Neural cell (in vitro differentiated cells): Measurements from ENCODE around the gene QPCT. TPM values are rescaled to one million over a fixed set of nuclear protein-coding genes. Genes with fewer than 3 reads are reported as not detected.

Experiments
- H2AFZ ChIP-seq: fragments of 200-600, 300-800 bp; sonication (generic), shearing (Covaris generic); 2 replicates; pipeline ENCODE4 v1.6.0; 2014; ENCODE audit warnings: low read depth, mild to moderate bottlenecking, antibody characterized with exemption, low read length, moderate library complexity
- H3F3A ChIP-seq: fragments of 200-600 bp; shearing (Covaris generic); 2 replicates; pipeline ENCODE4 v1.6.1; 2016; ENCODE audit warnings: mild to moderate bottlenecking, moderate library complexity, mixed read lengths, antibody characterized with exemption, low read length; ENCODE audit not compliant: insufficient read depth, poor library complexity, severe bottlenecking
- H3K27ac ChIP-seq: fragments of 200-600, 300-800 bp; sonication (generic), shearing (Covaris generic); 2 replicates; pipeline ENCODE4 v1.5.1; 2014; ENCODE audit warnings: mild to moderate bottlenecking, low read length, moderate library complexity
- H3K27me3 ChIP-seq: fragments of 300-800, 200-600 bp; sonication (generic), shearing (Covaris generic); 2 replicates; pipeline ENCODE4 v1.6.0; 2014; ENCODE audit warnings: mild to moderate bottlenecking, low read depth, low read length, moderate library complexity; ENCODE audit not compliant: insufficient read depth
- H3K36me3 ChIP-seq: fragments of 300-800, 200-600 bp; sonication (generic), shearing (Covaris generic); 2 replicates; pipeline ENCODE4 v1.5.1; 2014; ENCODE audit warnings: mild to moderate bottlenecking, antibody characterized with exemption, low read length, moderate library complexity; ENCODE audit not compliant: insufficient read depth
- H3K4me2 ChIP-seq: fragments of 300-800, 200-600 bp; sonication (generic), shearing (Covaris generic); 2 replicates; pipeline ENCODE4 v1.6.0; 2014; ENCODE audit warnings: mild to moderate bottlenecking, low read length
- H3K4me3 ChIP-seq: fragments of 300-800, 200-600 bp; sonication (generic), shearing (Covaris generic); 2 replicates; pipeline ENCODE4 v1.5.1; 2014; ENCODE audit warnings: mild to moderate bottlenecking, low read length, moderate library complexity
- H3K79me2 ChIP-seq: fragments of 200-600 bp; shearing (Covaris generic); replicated peaks from 2 replicates; pipeline ENCODE4 v1.6.0; 2014; ENCODE audit warnings: mild to moderate bottlenecking, low read length, moderate library complexity; ENCODE audit not compliant: insufficient read depth
- H3K9ac ChIP-seq: fragments of 300-800, 200-600 bp; sonication (generic), shearing (Covaris generic); 2 replicates; pipeline ENCODE4 v1.6.1; 2016; ENCODE audit warnings: mild to moderate bottlenecking, low read length, mixed read lengths
- H3K9me2 ChIP-seq: fragments of 200-600 bp; shearing (Covaris generic); 2 replicates; pipeline ENCODE4 v1.6.1; 2016; ENCODE audit warnings: mild to moderate bottlenecking, low read length, mixed read lengths; ENCODE audit not compliant: insufficient read depth
- H3K9me3 ChIP-seq: fragments of 200-600, 300-800 bp; sonication (generic), shearing (Covaris generic); 2 replicates; pipeline ENCODE4 v1.6.1; 2016; ENCODE audit warnings: mild to moderate bottlenecking, mixed run types, low read length, moderate library complexity, mixed read lengths
- H4K20me1 ChIP-seq: fragments of 200-600 bp; shearing (Covaris generic); 2 replicates; pipeline ENCODE4 v1.6.1; 2016; ENCODE audit warnings: mild to moderate bottlenecking, mixed run types; ENCODE audit not compliant: insufficient read depth
- EP300 ChIP-seq: fragments of 450-650 bp; conservative IDR thresholded peaks from 2 replicates; pipeline ENCODE4 v1.6.1; 2014; ENCODE audit warnings: antibody characterized with exemption, mild to moderate bottlenecking, moderate library complexity; ENCODE audit not compliant: poor library complexity, severe bottlenecking
- EZH2 ChIP-seq: fragments of 200-600, 300-800 bp; shearing (Covaris generic), sonication (generic); IDR thresholded peaks from 2 replicates; pipeline ENCODE4 v1.6.1; 2014; ENCODE audit warnings: antibody characterized with exemption, low read length, borderline replicate concordance, mild to moderate bottlenecking; ENCODE audit not compliant: insufficient read depth, poor library complexity, severe bottlenecking
- MXI1 ChIP-seq: fragments of 450-650 bp; conservative IDR thresholded peaks from 2 replicates; pipeline ENCODE4 v1.6.1; 2014; ENCODE audit warnings: antibody characterized with exemption, mild to moderate bottlenecking; ENCODE audit not compliant: poor library complexity, severe bottlenecking
- POLR2AphosphoS5 ChIP-seq: IDR thresholded peaks from 2 replicates; pipeline ENCODE4 v1.6.1; 2012
- RAD21 ChIP-seq: fragments of 450-650 bp; conservative IDR thresholded peaks from 2 replicates; pipeline ENCODE4 v1.6.1; 2014; ENCODE audit warnings: antibody characterized with exemption, mild to moderate bottlenecking, moderate library complexity
- REST ChIP-seq: IDR thresholded peaks from 2 replicates; pipeline ENCODE4 v1.6.1; 2012; ENCODE audit warnings: borderline replicate concordance
- SMC3 ChIP-seq: fragments of 450-650 bp; conservative IDR thresholded peaks from 2 replicates; pipeline ENCODE4 v1.6.1; 2014; ENCODE audit warnings: antibody characterized with exemption, mild to moderate bottlenecking, moderate library complexity; ENCODE audit not compliant: poor library complexity
- TAF1 ChIP-seq: IDR thresholded peaks from 2 replicates; pipeline ENCODE4 v1.6.1; 2012; ENCODE audit warnings: low read depth
- polyA plus RNA-seq: library from polyadenylated mRNA; depleted of rRNA; stranded (reverse); fragments of >200 nt; gene quantifications from 2 replicates; pipeline ENCODE4 v1.2.3, GENCODE V29; 2014
- TF ChIP-seq, protein P1 (sequence below): fragments of 450-650 bp; IDR thresholded peaks from 2 replicates; pipeline ENCODE4 v1.5.1; 2014; ENCODE audit warnings: antibody characterized with exemption, mild to moderate bottlenecking, moderate library complexity; ENCODE audit not compliant: poor library complexity, severe bottlenecking

Gene QPCT
- polyA plus RNA-seq, 1 donor from 2014 or later = 2.3 TPM

GRCh38 chr2:37398990-37399389 lies 54.6 kb downstream of the QPCT start:
- no peak overlapping the region for H3K9ac ChIP-seq

DNA sequence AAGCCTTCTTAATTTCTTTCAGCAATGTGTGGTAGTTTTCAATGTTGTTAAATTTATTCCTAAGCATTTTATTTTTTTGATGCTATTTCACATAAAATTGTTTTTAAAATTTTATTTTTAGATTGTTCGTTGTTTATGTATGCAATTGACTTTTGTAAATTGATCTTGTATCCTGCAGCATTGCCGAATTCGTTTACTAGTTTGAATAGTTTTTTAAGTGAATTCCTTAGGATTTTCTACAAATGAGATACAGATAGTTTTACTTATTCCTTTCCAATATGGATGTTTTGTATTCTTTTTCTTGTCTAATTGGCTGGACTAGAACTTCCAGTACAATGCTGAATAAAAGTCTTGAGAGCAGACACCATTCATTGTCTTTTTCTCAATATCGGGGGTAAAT lies 55.6 kb downstream of the QPCT start:
- Histone ChIP-seq H3K9me3 (no peaks in the 10 kb centered on the region), H3K4me3 (no peak overlapping the region), H3K27me3 (no peaks in the 10 kb centered on the region), H3K36me3 (no peaks in the 10 kb centered on the region), H3K9me2 (no peaks in the 10 kb centered on the region), H3K9ac (no peak overlapping the region), H4K20me1 (no peaks in the 10 kb centered on the region), H3K4me2 (no peak overlapping the region), H3K27ac (no peak overlapping the region), H3F3A (no peaks in the 10 kb centered on the region), H2AFZ (no peak overlapping the region), H3K79me2 (no peaks in the 10 kb centered on the region)
- TF ChIP-seq EZH2 (no peak), REST (no peak), MXI1 (no peak), TAF1 (no peak), POLR2AphosphoS5 (no peak), RAD21 (no peak), SMC3 (no peak), EP300 (no peak)
- TF ChIP-seq, protein P1, sequence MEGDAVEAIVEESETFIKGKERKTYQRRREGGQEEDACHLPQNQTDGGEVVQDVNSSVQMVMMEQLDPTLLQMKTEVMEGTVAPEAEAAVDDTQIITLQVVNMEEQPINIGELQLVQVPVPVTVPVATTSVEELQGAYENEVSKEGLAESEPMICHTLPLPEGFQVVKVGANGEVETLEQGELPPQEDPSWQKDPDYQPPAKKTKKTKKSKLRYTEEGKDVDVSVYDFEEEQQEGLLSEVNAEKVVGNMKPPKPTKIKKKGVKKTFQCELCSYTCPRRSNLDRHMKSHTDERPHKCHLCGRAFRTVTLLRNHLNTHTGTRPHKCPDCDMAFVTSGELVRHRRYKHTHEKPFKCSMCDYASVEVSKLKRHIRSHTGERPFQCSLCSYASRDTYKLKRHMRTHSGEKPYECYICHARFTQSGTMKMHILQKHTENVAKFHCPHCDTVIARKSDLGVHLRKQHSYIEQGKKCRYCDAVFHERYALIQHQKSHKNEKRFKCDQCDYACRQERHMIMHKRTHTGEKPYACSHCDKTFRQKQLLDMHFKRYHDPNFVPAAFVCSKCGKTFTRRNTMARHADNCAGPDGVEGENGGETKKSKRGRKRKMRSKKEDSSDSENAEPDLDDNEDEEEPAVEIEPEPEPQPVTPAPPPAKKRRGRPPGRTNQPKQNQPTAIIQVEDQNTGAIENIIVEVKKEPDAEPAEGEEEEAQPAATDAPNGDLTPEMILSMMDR = no peak

More at GRCh38 chr2:37398990-37399389, 54.6 kb downstream of the QPCT start:
- Histone ChIP-seq H2AFZ (no peak overlapping the region), H3K9me2 (no peaks in the 10 kb centered on the region), H3F3A (no peaks in the 10 kb centered on the region), H3K9me3 (no peaks in the 10 kb centered on the region), H3K4me3 (no peak overlapping the region), H3K27me3 (no peaks in the 10 kb centered on the region), H3K36me3 (no peaks in the 10 kb centered on the region), H3K79me2 (no peaks in the 10 kb centered on the region), H4K20me1 (no peaks in the 10 kb centered on the region), H3K4me2 (no peak overlapping the region), H3K27ac (no peak overlapping the region)
- TF ChIP-seq EP300 (no peak), MXI1 (no peak)

- Histone ChIP-seq H3K36me3 (no peaks in the 10 kb centered on the region), H3K9me3 (no peaks in the 10 kb centered on the region), H2AFZ (no peak overlapping the region), H3K27ac (no peak overlapping the region), H3K9me2 (no peaks in the 10 kb centered on the region), H3K9ac (no peak overlapping the region), H3K4me3 (no peak overlapping the region), H3K4me2 (no peak overlapping the region), H3K79me2 (no peaks in the 10 kb centered on the region), H3F3A (no peaks in the 10 kb centered on the region), H4K20me1 (no peaks in the 10 kb centered on the region), H3K27me3 (no peaks in the 10 kb centered on the region)
- TF ChIP-seq EP300 (no peak), MXI1 (no peak), EZH2 (no peak), RAD21 (no peak), SMC3 (no peak), TAF1 (no peak), REST (no peak), POLR2AphosphoS5 (no peak)
- TF ChIP-seq, protein P1 = no peak
Measured at GRCh38 chr2:37402636-37403035, 58.2 kb downstream of the QPCT start.
